HepG2 (cell line): ENCODE results near the gene UGGT1. TPM values are rescaled to one million over a fixed set of nuclear protein-coding genes. Genes with fewer than 3 reads are reported as not detected.

ENCODE experiments used
- ATAC-seq: fragments of 200-7000 bp; cut with Tn5 transposase; 3 replicates; pipeline ENCODE4 v1.9.1; 2020; ENCODE audit warnings: mild to moderate bottlenecking, moderate library complexity
- BruUV-seq: library from RNA; stranded (reverse); fragments of 400-500 nt; replicated peaks from 2 replicates; lab custom pipeline; 2021; lab: Mats Ljungman, UMichigan
- CTCF ChIA-PET: fragments of 300-600 bp; formaldehyde crosslinking; extraction: SDS; loops from one replicate; lab custom pipeline; 2021; ENCODE audit warnings: low total read pairs, inconsistent platforms, low intra/inter-chr PET ratio; lab: Yijun Ruan, JAX
- POLR2A ChIA-PET: fragments of 350-600 bp; sonication (Branson Sonifier 250); formaldehyde crosslinking; loops from one replicate; lab custom pipeline; 2020; ENCODE audit warnings: antibody characterized with exemption, inconsistent platforms; lab: Yijun Ruan, JAX
- DNase-seq: peaks from one replicate; pipeline ENCODE4 v3.0.0-alpha.2; 2015; ENCODE audit warnings: low spot score
- FAIRE-seq: peaks from 3 replicates; lab custom pipeline; 2011; peaks lifted over from hg19 to GRCh38; lab: Jason Lieb, UNC
- H2AFZ ChIP-seq: one replicate; pipeline ENCODE4 v1.6.1; 2011; ENCODE audit warnings: low read length, inconsistent platforms
- H3K27ac ChIP-seq: fragments of 300-600 bp; 3 replicates; pipeline ENCODE4 v1.8.0; 2011; ENCODE audit warnings: mixed run types, mild to moderate bottlenecking, mixed read lengths, low read length, inconsistent platforms; ENCODE audit not compliant: insufficient read depth; ENCODE audit errors: extremely low read length
- H3K27me3 ChIP-seq, 2 experiments: fragments of 200-600 bp in 1 of 2; 2 replicates in 1 of 2; 3 replicates in 1 of 2; pipeline versions ENCODE4 v1.6.0 to v1.8.0; 2011; ENCODE audit warnings: low read length in 2 of 2, mild to moderate bottlenecking in 2 of 2, moderate library complexity in 2 of 2, inconsistent platforms in 1 of 2; ENCODE audit not compliant: insufficient read depth in 2 of 2, control insufficient read depth in 1 of 2
- H3K36me3 ChIP-seq, 2 experiments: fragments of 200-600 bp in 1 of 2; replicated peaks in 1 of 2; 2 replicates in 1 of 2; 3 replicates in 1 of 2; pipeline versions ENCODE4 v1.5.1 to v1.8.0; 2011; ENCODE audit warnings: low read length in 2 of 2, inconsistent platforms in 1 of 2; ENCODE audit not compliant: insufficient read depth in 2 of 2, control insufficient read depth in 1 of 2
- H3K4me1 ChIP-seq: 2 replicates; pipeline ENCODE4 v1.5.1; 2012; ENCODE audit warnings: low read length, inconsistent platforms; ENCODE audit not compliant: insufficient read depth
- H3K4me2 ChIP-seq: 2 replicates; pipeline ENCODE4 v1.6.0; 2011; ENCODE audit warnings: low read depth, low read length, inconsistent platforms
- H3K4me3 ChIP-seq, 3 experiments: fragments of 200-600 bp in 1 of 3; sonication (generic), shearing (Covaris generic) in 1 of 3; replicated peaks in 1 of 3; 2 replicates each; pipeline ENCODE4 v1.5.1; 2011 to 2016; ENCODE audit warnings: low read length in 3 of 3, inconsistent platforms in 2 of 3, low read depth in 2 of 3, mild to moderate bottlenecking in 2 of 3, control low read depth in 1 of 3, mixed read lengths in 1 of 3; ENCODE audit not compliant: insufficient read depth in 1 of 3
- H3K79me2 ChIP-seq: one replicate; pipeline ENCODE4 v1.6.1; 2011; ENCODE audit warnings: low read length, inconsistent platforms; ENCODE audit not compliant: insufficient read depth
- H3K9ac ChIP-seq: 2 replicates; pipeline ENCODE4 v1.6.0; 2011; ENCODE audit warnings: mild to moderate bottlenecking, low read depth, low read length, inconsistent platforms; ENCODE audit not compliant: insufficient read depth
- H3K9me3 ChIP-seq: 2 replicates; pipeline ENCODE4 v1.5.1; 2012; ENCODE audit warnings: mild to moderate bottlenecking, low read length
- H4K20me1 ChIP-seq: 2 replicates; pipeline ENCODE4 v1.6.0; 2011; ENCODE audit warnings: inconsistent platforms, mild to moderate bottlenecking, low read length, moderate library complexity; ENCODE audit not compliant: insufficient read depth
- NR2F6 ChIP-seq, 2 experiments: IDR thresholded peaks; 2 replicates each; pipeline ENCODE4 v1.6.1; 2016; ENCODE audit warnings: antibody characterized with exemption in 1 of 2, mild to moderate bottlenecking in 1 of 2
- ZNF263 ChIP-seq: sonication (generic); formaldehyde crosslinking; IDR thresholded peaks from 2 replicates; pipeline ENCODE4 v1.4.0; 2020; ENCODE audit warnings: missing genetic modification reagents
- WGBS: methylation state at CpG from one replicate; pipeline ENCODE4 v1.1.6; 2017; ENCODE audit warnings: low lambda C conversion rate; 5-methylcytosine and 5-hydroxymethylcytosine counted together
- in situ Hi-C: cut with HindIII; loops from 2 replicates; pipeline ENCODE4 v1.10.0; 2017; ENCODE audit warnings: low pct_unique_long_range_greater_than_20kb; ENCODE audit not compliant: extremely low pct_ligation_motif_present
- intact Hi-C: fragments of 100-400 bp; cut with micrococcal nuclease; formaldehyde crosslinking; loops from one replicate; pipeline ENCODE4 v1.10.0; 2022; ENCODE audit not compliant: unreplicated experiment
- polyA plus RNA-seq, 8 experiments: library from polyadenylated mRNA; depleted of rRNA in 3 of 8; stranded (reverse) in 7 of 8; unstranded in 1 of 8; fragments of >200 nt; fragmentation: Illumina TruSeq in 4 of 8; extraction: Trizol in 4 of 8; gene quantifications; 2 replicates each; pipeline versions ENCODE4 v1.2.1 to v1.2.3, GENCODE V29; 2011 to 2016; ENCODE audit warnings: low read depth in 4 of 8, missing spikeins in 1 of 8, mixed read lengths in 1 of 8; ENCODE audit not compliant: insufficient read depth in 1 of 8
- small RNA-seq, 3 experiments: library from RNA; depleted of rRNA; stranded (forward); fragments of <200 nt; gene quantifications; one replicate each; pipeline ENCODE3, GENCODE V24; 2012; ENCODE audit warnings: low read depth in 2 of 3, low replicate concordance in 1 of 3; ENCODE audit not compliant: insufficient read length in 3 of 3, insufficient read depth in 2 of 3
- total RNA-seq, 5 experiments: library from RNA; depleted of rRNA; stranded (reverse); fragments of >200 nt; fragmentation: Illumina TruSeq; extraction: Trizol; gene quantifications; 2 replicates each; pipeline ENCODE4 v1.2.3, GENCODE V29; 2016; ENCODE audit warnings: low read depth in 1 of 5

UGGT1 gene
- total and polyA plus RNA-seq, 2 of the 13 experiments (the other 11 are each of a cell fraction or from before 2014, with no cell fraction given) = 35.8 to 83.2 TPM

- H3K9ac ChIP-seq = no peak overlapping the region
- no peaks in the 10 kb centered on the region for H4K20me1 ChIP-seq
- H3K4me1 ChIP-seq = no peaks in the 10 kb centered on the region
- DNase-seq (no peak), ATAC-seq (no peak), FAIRE-seq (no peak)
- POLR2A ChIA-PET = no interaction called here
- no peak overlapping the region for H2AFZ ChIP-seq
- H3K27ac ChIP-seq = no peak overlapping the region
- H3K4me2 ChIP-seq = no peak overlapping the region
- no TSS peak for BruUV-seq
- CTCF ChIA-PET = no interaction called here
- H3K79me2 ChIP-seq = no peaks in the 10 kb centered on the region
- H3K9me3 ChIP-seq = no peaks in the 10 kb centered on the region
- no peaks in the 10 kb centered on the region for H3K27me3 ChIP-seq
- intact Hi-C loops = no loop called here
- in situ Hi-C loops = no loop called here
- TF ChIP-seq NR2F6 (IDR thresholded peaks at IDR 0.05) (no peak), NR2F6 (CRISPR knock-in tag; IDR thresholded peaks at IDR 0.05) (no peak), ZNF263 (CRISPR knock-in tag) (peak; percentile 37; the same call in 1 of the 2 replicates)
- WGBS = 57% methylated on average over 3 of the region's 3 CpGs
- H3K4me3 ChIP-seq = no peak overlapping the region
- no peaks in the 10 kb centered on the region for H3K36me3 ChIP-seq
These were observed 150.9 kb downstream of the UGGT1 start for GRCh38 chr2:128241896-128242295.

Small RNAs within 50 kb of the gene (small RNA-seq; reads per million reads assigned to genes)
- gene AC108059.2 (0 reads per million in 3 experiments), gene AC108059.3 (0 reads per million in 3 experiments), gene DYNLT3P2 (0 reads per million in 3 experiments), gene RF00019 (0 reads per million in 3 experiments)

Other genes starting within 250 kb of the UGGT1 start
- 46.8 and 73.9 TPM in 2 replicates for gene POLR2D, start 233.0 kb upstream of the UGGT1 start, total RNA-seq (2016; rRNA removed; fragmentation: Illumina TruSeq; extraction: Trizol)
- 22.3 and 26.9 TPM in 2 replicates for gene POLR2D, start 233.0 kb upstream of the UGGT1 start, polyA plus RNA-seq (2011; rRNA removed)
- 14.2 and 14.7 TPM in 2 replicates for gene AMMECR1L, start 205.2 kb upstream of the UGGT1 start, total RNA-seq (2016; rRNA removed; fragmentation: Illumina TruSeq; extraction: Trizol)
- gene AMMECR1L, start 205.2 kb upstream of the UGGT1 start, polyA plus RNA-seq (2011; rRNA removed) = 9.1 and 9.4 TPM in 2 replicates
- gene SAP130, start 63.1 kb upstream of the UGGT1 start, total RNA-seq (2016; rRNA removed; fragmentation: Illumina TruSeq; extraction: Trizol) = 11.1 and 14.5 TPM in 2 replicates
- 16.3 and 18.6 TPM in 2 replicates for gene SAP130, start 63.1 kb upstream of the UGGT1 start, polyA plus RNA-seq (2011; rRNA removed)
- 68.4 and 84.6 TPM in 2 replicates for gene HS6ST1, start 227.7 kb downstream of the UGGT1 start, total RNA-seq (2016; rRNA removed; fragmentation: Illumina TruSeq; extraction: Trizol)
- 34.5 and 42.2 TPM in 2 replicates for gene HS6ST1, start 227.7 kb downstream of the UGGT1 start, polyA plus RNA-seq (2011; rRNA removed)